IPS-18a (cell line): ENCODE results near the gene SAMMSON.

ENCODE experiments used
- H3K27ac ChIP-seq: one replicate; pipeline ENCODE4 v1.5.1; 2013; ENCODE audit warnings: low read length
- H3K27me3 ChIP-seq: one replicate; pipeline ENCODE4 v1.6.1; 2013; ENCODE audit warnings: mild to moderate bottlenecking, low read length; ENCODE audit not compliant: control insufficient read depth, insufficient read depth
- H3K36me3 ChIP-seq: one replicate; pipeline ENCODE4 v1.6.1; 2013; ENCODE audit warnings: low read depth, low read length; ENCODE audit not compliant: control insufficient read depth
- H3K4me1 ChIP-seq: one replicate; pipeline ENCODE4 v1.6.1; 2013; ENCODE audit warnings: low read depth, low read length; ENCODE audit not compliant: control insufficient read depth
- H3K4me3 ChIP-seq: one replicate; pipeline ENCODE4 v1.5.1; 2013; ENCODE audit warnings: low read length
- H3K9ac ChIP-seq: one replicate; pipeline ENCODE4 v1.6.1; 2013; ENCODE audit warnings: mild to moderate bottlenecking, low read length, moderate library complexity
- H3K9me3 ChIP-seq: one replicate; pipeline ENCODE4 v1.6.1; 2013; ENCODE audit warnings: low read depth, low read length; ENCODE audit not compliant: control insufficient read depth

The SAMMSON gene

GRCh38 chr3:70067860-70068521 lies 68.5 kb downstream of the SAMMSON start:
- Histone ChIP-seq H3K36me3 (no peaks in the 10 kb centered on the region), H3K9me3 (no peaks in the 10 kb centered on the region), H3K4me3 (no peak overlapping the region), H3K4me1 (peaks cover 25% of the 10 kb centered on the region), H3K9ac (no peak overlapping the region), H3K27me3 (no peaks in the 10 kb centered on the region), H3K27ac (no peak overlapping the region)

- no peaks in the 10 kb centered on the region for H3K9me3 ChIP-seq
- no peaks in the 10 kb centered on the region for H3K36me3 ChIP-seq
- H3K27me3 ChIP-seq, result no peaks in the 10 kb centered on the region
- no peak overlapping the region for H3K9ac ChIP-seq
- peaks cover 19% of the 10 kb centered on the region for H3K4me1 ChIP-seq
- no peak overlapping the region for H3K4me3 ChIP-seq
- no peak overlapping the region for H3K27ac ChIP-seq
Measured at GRCh38 chr3:70069557-70069956, 70.0 kb downstream of the SAMMSON start.

GRCh38 chr3:70071138-70071537 lies 71.6 kb downstream of the SAMMSON start:
- H3K27ac ChIP-seq, result no peak overlapping the region
- H3K9me3 ChIP-seq, result no peaks in the 10 kb centered on the region
- no peaks in the 10 kb centered on the region for H3K27me3 ChIP-seq
- H3K36me3 ChIP-seq, result no peaks in the 10 kb centered on the region
- no peak overlapping the region for H3K9ac ChIP-seq
- peaks cover 21% of the 10 kb centered on the region for H3K4me1 ChIP-seq
- peak overlapping the region; percentile 41 for H3K4me3 ChIP-seq

- H3K27me3 ChIP-seq, result no peaks in the 10 kb centered on the region
- no peaks in the 10 kb centered on the region for H3K36me3 ChIP-seq
- no peak overlapping the region for H3K27ac ChIP-seq
- H3K9me3 ChIP-seq, result no peaks in the 10 kb centered on the region
- peaks cover 27% of the 10 kb centered on the region for H3K4me1 ChIP-seq
- H3K9ac ChIP-seq, result peak overlapping the region; percentile 40
- H3K4me3 ChIP-seq, result peak overlapping the region; percentile 41
Measured at GRCh38 chr3:70072180-70072579, 72.6 kb downstream of the SAMMSON start.

- Histone ChIP-seq H3K27me3 (no peaks in the 10 kb centered on the region), H3K36me3 (no peaks in the 10 kb centered on the region), H3K4me3 (no peak overlapping the region), H3K4me1 (peaks cover 27% of the 10 kb centered on the region), H3K9ac (no peak overlapping the region), H3K9me3 (no peaks in the 10 kb centered on the region), H3K27ac (no peak overlapping the region)
Measured at GRCh38 chr3:70072754-70073153, 73.2 kb downstream of the SAMMSON start.

GRCh38 chr3:70075101-70075500 lies 75.6 kb downstream of the SAMMSON start:
- Histone ChIP-seq H3K27ac (no peak overlapping the region), H3K36me3 (no peaks in the 10 kb centered on the region), H3K27me3 (no peaks in the 10 kb centered on the region), H3K9ac (no peak overlapping the region), H3K4me1 (peaks cover 27% of the 10 kb centered on the region), H3K9me3 (no peaks in the 10 kb centered on the region), H3K4me3 (no peak overlapping the region)

GRCh38 chr3:70076396-70076795 lies 76.9 kb downstream of the SAMMSON start:
- no peaks in the 10 kb centered on the region for H3K27me3 ChIP-seq
- no peak overlapping the region for H3K27ac ChIP-seq
- peaks cover 18% of the 10 kb centered on the region for H3K4me1 ChIP-seq
- H3K9ac ChIP-seq, result no peak overlapping the region
- no peak overlapping the region for H3K4me3 ChIP-seq
- H3K36me3 ChIP-seq, result no peaks in the 10 kb centered on the region
- H3K9me3 ChIP-seq, result no peaks in the 10 kb centered on the region

GRCh38 chr3:70078778-70079177 lies 79.2 kb downstream of the SAMMSON start:
- Histone ChIP-seq H3K36me3 (no peaks in the 10 kb centered on the region), H3K4me3 (no peak overlapping the region), H3K4me1 (peaks cover 8% of the 10 kb centered on the region), H3K9me3 (no peaks in the 10 kb centered on the region), H3K27ac (no peak overlapping the region), H3K27me3 (no peaks in the 10 kb centered on the region), H3K9ac (no peak overlapping the region)

- Histone ChIP-seq H3K9me3 (no peaks in the 10 kb centered on the region), H3K27ac (no peak overlapping the region), H3K9ac (no peak overlapping the region), H3K4me3 (no peak overlapping the region), H3K27me3 (no peaks in the 10 kb centered on the region), H3K4me1 (no peaks in the 10 kb centered on the region), H3K36me3 (no peaks in the 10 kb centered on the region)
Measured at GRCh38 chr3:70085613-70086012, 86.1 kb downstream of the SAMMSON start.

GRCh38 chr3:70086336-70086735 lies 86.8 kb downstream of the SAMMSON start:
- no peaks in the 10 kb centered on the region for H3K36me3 ChIP-seq
- no peaks in the 10 kb centered on the region for H3K9me3 ChIP-seq
- no peaks in the 10 kb centered on the region for H3K27me3 ChIP-seq
- no peak overlapping the region for H3K9ac ChIP-seq
- H3K4me1 ChIP-seq, result no peaks in the 10 kb centered on the region
- no peak overlapping the region for H3K4me3 ChIP-seq
- H3K27ac ChIP-seq, result no peak overlapping the region

GRCh38 chr3:70090322-70090913 lies 90.9 kb downstream of the SAMMSON start:
- Histone ChIP-seq H3K9me3 (no peaks in the 10 kb centered on the region), H3K4me1 (no peaks in the 10 kb centered on the region), H3K27me3 (no peaks in the 10 kb centered on the region), H3K9ac (no peak overlapping the region), H3K4me3 (no peak overlapping the region), H3K27ac (no peak overlapping the region), H3K36me3 (no peaks in the 10 kb centered on the region)

GRCh38 chr3:70094197-70094596 lies 94.7 kb downstream of the SAMMSON start:
- H3K27me3 ChIP-seq, result no peaks in the 10 kb centered on the region
- H3K4me3 ChIP-seq, result no peak overlapping the region
- H3K9ac ChIP-seq, result no peak overlapping the region
- H3K4me1 ChIP-seq, result no peaks in the 10 kb centered on the region
- H3K27ac ChIP-seq, result no peak overlapping the region
- no peaks in the 10 kb centered on the region for H3K36me3 ChIP-seq
- no peaks in the 10 kb centered on the region for H3K9me3 ChIP-seq
